ENCODE results near the gene EED. TPM values are rescaled to one million over a fixed set of nuclear protein-coding genes. Genes with fewer than 3 reads are reported as not detected.

The EED gene, protein sequence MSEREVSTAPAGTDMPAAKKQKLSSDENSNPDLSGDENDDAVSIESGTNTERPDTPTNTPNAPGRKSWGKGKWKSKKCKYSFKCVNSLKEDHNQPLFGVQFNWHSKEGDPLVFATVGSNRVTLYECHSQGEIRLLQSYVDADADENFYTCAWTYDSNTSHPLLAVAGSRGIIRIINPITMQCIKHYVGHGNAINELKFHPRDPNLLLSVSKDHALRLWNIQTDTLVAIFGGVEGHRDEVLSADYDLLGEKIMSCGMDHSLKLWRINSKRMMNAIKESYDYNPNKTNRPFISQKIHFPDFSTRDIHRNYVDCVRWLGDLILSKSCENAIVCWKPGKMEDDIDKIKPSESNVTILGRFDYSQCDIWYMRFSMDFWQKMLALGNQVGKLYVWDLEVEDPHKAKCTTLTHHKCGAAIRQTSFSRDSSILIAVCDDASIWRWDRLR
- total RNA-seq (2014; rRNA removed; shearing (Covaris generic)), result 27.6 and 38.1 TPM in 2 replicates
- 20.0 and 21.0 TPM in 2 replicates for polyA plus RNA-seq (2015; cell fraction: cytosol; rRNA removed)
- 42.1 and 42.8 TPM in 2 replicates for polyA plus RNA-seq (2015; cell fraction: nucleus; rRNA removed)

DNA sequence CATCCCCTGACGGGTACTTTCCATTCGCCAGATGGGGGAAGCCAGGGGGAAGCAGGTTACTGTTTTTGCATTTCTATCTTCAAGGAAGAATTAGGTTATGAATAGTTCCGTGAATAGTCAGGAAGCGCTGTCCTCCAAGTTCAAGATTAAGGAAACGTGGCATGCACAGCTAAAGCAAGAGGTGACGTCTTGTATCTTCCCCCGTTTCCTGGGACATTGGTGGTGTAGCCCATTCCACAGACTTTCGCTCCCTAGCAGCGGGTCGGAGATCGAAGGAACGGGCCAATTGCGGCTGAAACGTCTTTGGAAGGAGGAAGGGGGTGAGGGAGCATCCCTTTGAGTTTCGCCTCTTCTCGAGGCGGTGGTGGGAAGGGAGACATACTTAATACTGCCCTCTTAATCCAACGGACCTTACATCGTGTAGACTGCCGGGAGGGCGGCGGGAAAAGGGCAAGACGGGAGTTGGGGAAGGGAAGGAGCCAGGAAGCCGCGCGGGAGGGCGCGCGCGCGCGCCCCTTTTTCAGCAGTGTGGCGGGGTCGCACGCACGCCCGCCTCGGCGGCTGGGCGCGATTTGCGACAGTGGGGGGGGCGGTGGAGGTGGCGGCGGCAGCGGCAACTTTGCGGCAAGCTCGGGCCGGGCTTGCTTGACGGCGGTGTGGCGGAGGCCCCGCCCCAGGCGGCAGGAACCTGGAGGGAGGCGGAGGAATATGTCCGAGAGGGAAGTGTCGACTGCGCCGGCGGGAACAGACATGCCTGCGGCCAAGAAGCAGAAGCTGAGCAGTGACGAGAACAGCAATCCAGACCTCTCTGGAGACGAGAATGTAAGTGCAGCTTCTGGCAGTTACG, at the start of gene EED:
TSS of gene EED (plus strand) at position 232 of the 847 bp plus-strand sequence. CDS start at position 709, 477 bp downstream.
- peak; percentile 93 for DNase-seq (ENCODE audit: low read depth)

DNA sequence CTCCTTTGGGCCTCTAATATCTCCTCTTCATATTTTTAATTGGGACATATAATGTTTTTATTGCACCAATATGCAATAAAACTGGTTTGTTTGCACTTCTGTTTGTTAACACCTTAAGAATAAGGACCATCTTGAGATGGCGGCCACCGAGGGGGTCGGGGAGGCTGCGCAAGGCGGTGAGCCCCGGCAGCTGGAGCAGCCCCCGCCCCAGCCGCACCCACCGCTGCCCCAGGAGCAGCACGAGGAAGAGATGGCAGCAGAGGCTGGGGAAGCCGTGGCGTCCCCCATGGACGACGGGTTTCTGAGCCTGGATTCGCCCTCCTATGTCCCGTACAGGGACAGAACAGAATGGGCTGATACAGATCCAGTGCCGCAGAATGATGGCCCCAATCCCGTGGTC, 49.6 kb upstream of the EED start:
- DNase-seq (ENCODE audit: low read depth), result no peak

DNA sequence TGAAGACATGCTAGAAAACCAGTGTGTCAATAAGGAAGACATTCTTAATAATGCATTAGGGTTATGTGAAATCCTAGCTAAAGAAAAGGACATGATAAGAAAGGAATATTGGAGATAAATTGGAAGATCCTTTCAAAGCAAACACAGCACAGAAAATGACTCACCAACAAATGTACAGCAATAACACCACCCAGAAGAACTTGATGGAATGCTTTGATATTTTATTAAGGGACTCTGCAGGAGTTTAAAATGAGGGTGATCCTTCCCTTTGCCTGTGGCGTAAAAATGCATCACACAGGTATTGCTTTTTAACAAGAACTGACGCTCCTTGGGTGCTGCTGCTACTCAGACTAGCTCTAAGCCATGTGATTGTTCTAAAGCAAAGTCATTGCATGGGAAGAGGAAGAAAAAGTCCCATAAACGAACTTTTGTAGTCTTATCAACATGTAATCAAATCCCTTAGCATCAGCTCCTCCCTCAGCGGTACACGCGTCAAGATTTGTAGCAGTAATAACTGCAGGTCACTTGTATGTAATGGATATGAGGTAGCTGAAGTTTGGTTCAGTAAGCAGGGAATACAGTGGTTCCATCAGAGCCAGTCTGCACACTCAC, 48.4 kb upstream of the EED start:
- DNase-seq (ENCODE audit: low read depth), result no peak

DNA sequence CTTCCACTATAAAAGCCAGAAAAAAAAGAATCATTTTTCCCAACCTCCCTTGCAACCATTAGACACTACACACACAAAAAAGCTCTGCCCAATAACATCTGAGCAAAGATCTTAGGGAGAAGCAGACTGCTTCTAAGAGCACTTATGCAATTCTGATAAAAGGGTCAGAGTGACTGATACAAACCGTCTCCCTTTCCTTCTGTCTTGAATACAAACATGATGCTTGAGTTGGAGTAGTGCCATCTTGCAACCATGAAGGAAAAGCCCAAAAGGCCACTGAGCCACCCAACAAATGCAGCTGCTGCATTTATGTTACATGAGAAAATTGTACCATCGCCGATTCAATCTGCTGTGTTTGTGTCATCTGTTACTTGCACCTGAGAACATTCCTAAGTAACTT, 47.6 kb upstream of the EED start:
- no peak for DNase-seq (ENCODE audit: low read depth)

DNA sequence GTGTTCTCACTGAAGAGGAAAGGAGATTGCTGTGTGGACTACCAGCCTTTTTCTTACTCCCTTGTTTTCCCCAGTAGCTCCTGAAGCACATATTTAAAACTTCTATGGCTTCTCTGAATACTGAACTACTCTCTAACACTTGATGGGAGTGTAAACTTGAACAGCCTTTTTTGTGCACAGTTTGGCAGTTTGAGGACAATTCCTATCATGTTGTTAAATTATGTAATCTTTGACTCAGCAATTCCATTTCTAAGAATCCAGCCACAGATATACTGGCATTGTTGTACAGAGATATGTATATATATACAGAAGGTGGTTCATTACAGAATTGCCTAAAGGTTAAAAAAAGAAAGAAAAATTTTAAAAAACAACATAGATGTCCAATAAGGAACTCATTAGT, 47.1 kb upstream of the EED start:
- DNase-seq (ENCODE audit: low read depth), result no peak

DNA sequence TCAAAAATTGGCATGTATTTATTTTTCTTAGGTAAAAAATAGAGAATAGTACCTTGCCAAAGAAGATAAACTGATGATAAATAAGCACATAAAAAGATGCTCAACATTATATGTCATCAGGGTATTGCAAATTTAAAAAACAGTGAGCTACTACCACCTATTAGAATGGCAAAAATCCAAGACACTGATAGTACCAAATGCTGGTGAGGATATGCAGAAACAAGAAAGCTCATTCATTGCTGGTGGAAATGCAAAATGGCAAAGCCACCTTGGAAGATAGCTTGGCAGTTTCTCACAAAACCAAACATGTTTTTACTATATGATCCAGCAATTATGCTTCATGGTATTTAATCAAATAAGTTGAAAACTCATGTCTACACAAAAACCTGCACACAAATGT, 46.4 kb upstream of the EED start:
- no peak for DNase-seq (ENCODE audit: low read depth)

DNA sequence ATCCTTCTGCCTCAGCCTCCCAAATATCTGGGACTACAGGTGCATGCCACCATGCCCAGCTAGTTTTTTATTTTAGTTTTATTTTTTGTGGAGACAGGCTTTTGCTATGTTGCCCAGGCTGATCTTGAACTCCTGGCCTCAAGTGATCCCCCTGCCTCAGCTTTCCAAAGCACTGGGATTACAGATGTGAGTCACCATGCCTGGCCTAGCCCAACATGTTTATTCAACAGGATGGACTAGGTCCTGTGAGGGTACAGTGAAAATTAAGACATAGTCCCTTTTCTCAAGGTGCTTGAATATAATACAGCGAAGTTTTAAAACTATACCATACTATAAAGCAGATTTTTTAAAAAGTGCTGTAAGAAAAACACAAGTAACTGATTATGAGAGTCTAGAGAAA, 45.2 kb upstream of the EED start:
- no peak for DNase-seq (ENCODE audit: low read depth)

DNA sequence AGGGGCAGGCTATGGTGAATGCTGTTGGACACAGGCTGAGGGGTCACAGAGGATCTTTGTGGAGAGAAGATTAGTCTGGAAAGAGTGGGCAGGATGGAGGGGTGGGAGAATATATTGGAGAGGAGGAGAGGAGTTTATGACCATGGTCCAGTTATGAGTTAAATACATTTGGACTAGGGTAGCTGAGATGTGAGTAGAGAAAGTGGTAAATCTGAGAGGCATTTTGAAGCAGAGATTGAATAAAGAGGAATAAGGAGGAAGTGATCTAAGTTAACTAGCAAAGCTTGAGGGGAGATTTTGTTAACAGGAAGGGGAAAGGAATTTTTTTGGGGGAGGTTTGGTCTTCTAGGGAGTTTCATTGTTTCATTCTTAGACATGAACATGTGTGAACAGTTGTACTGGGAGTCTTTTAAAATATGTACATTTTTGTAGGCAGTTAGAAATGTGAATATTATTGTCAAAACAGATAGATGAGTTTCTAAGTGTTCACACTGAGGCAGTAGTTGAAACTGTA, 43.1 kb upstream of the EED start:
- DNase-seq (ENCODE audit: low read depth), result no peak

DNA sequence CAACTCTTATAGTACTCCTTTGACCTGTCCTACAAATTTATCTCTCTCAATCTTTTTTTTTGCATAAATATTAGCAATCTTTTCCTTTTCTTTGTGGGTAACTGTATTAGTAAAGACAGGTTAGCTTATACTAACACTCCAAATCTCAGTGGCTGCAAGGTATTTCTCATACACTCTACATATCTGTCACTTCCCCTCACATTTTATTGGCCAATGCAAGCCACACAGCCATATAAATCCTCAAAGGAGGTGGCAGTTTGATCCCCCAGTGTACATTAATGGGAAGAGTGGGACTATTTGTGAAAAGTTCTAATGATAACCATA, 42.6 kb upstream of the EED start:
- no peak for DNase-seq (ENCODE audit: low read depth)

DNA sequence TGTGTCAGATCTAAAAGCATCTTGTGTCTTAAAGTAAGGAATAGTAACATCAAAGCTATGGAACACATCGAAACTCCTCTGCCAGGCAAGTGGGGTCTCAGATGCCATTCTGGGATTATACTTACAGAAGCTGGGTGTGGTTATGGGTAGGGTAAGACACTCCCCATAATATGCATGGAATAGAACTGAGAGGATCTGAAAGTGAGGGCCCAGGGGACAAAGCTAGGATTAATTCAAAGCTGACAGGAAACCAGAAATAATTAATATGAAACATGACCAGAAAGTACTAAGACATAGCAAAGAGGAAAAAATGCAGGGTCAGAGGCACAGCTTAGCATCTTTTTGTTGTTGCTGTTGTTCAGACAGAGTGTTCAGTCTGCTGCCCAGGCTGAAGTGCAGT, 40.2 kb upstream of the EED start:
- no peak for DNase-seq (ENCODE audit: low read depth)

DNA sequence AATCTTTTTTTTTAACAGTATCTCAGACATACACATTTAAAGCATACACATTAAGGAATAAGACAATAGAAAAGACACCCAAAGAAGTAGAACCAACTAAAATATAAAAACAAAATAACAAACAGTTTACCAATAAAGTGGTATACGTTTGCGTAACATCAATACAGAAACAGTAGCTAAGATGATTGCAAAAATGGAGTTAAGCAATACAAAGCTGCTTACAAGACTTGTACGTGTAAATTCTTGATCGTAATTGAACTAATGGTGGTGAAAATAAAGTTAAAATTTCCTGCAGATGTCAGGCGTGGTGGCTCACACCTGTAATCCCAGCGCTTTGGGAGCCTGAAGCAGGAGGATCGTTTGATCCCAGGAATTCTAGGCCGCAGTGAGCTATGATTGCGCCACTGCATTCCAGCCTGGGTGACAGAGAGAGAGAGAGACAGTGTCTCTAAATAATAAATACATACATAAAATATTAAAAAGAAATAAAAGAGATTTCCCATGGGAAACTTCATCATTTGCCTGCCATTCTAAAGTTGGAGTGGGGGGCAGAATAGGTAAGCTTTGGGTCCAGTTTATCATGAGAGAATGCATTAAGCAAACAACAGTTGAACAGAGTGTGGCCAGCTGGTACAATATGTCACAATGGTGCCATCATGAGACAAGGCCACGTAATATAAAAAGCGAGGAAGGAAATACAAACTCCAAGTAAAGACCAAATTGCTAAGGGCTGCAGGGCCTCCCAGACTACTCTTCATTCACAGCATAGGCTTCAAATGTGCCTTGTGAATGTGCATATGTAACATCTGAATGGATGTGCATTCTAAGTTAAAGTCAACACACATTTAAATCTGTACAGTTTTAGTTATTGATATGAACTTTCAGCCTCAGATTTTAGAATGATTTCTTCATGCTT, 38.9 kb upstream of the EED start:
- no peak for DNase-seq (ENCODE audit: low read depth)

DNA sequence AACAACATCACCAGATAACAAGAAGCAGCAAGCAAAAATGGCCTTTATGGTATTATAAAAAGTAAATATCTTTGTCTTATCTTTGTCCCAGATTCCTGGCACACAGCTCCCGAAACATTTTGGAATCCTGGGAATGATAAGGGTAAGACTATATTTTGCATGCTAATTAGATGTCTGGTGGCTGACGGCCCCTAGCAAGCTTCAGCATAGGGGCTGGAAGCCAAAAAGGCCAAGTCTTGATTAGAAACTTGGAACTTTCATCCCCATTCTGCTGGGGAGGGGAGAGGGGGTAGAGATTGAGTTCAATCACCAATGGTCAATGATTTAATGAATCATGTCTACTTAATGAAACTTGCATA, 38.2 kb upstream of the EED start:
- no peak for DNase-seq (ENCODE audit: low read depth)

DNA sequence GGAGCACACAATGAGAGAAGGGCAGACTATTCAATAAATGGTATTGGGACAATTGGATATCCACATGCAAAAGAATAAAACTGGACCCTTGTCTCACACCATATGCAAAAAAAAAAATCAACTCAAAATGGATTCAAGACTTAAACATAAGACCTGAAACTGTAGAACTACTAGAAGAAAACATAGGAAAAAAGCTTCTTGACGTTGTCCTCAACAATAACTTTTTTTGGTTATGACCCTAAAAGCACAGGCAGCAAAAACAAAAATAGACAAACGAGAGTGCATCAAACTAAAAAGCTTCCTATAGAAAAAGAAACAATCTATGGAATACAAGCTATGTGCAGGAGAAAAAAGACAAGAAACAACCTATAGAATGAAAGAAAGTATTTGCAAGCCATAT, 37.1 kb upstream of the EED start:
- no peak for DNase-seq (ENCODE audit: low read depth)

DNA sequence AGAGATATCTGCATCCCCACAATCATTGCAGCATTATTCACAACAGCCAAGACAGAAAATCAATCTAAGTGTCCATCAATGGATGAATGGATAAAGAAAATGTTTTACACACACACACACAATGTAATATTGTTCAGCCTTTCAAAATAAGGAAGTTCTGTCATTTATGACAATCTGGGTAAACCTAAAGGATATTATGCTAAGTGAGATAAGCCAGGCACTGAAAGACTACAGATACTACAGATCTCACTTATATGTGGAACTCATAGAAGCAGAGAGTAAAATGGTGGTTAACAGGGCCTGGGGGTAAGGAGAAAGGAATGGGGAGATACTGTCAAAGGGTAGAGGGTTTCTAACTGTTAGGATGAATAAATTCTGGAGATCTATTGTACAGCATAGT, 36.0 kb upstream of the EED start:
- DNase-seq (ENCODE audit: low read depth), result no peak

DNA sequence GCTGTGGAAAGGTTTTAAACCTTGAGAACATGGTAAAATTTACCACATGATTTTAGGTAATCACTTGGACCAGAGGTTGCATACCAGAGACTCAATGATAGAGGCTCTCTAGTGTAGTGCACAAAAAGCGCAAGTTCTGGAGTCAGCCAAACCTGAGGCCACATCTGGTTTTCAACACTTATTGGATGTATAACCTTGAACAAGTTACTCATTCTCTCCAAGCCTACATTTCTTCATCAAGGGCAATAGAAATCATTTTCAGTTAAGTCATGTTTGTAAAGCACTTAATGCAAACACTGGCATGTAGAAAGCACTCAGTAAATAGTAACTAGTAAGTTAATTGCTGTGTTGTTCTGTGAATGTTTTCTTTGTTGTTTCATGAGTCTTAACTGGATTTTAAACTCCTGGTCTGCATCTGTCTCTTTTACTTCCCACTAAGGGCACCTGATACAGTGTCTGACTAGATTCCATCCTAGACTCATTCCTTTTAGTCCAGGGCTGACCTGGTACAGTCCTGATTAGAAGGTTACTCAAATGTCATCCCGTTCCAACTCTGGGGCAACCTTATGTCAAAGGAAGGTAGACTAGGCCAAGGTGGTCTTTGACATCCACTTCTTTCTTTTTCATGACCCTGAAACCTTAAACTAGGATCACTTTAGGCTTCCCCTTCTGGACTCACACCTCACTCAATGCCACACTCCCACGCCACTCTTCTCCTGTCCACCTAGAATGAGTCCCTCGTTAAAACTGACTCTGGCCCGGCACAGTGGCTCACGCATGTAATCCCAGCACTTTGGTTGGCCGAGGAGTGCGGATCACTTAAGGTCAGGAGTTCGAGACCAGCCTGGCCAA, 34.5 kb upstream of the EED start:
- no peak for DNase-seq (ENCODE audit: low read depth)

DNA sequence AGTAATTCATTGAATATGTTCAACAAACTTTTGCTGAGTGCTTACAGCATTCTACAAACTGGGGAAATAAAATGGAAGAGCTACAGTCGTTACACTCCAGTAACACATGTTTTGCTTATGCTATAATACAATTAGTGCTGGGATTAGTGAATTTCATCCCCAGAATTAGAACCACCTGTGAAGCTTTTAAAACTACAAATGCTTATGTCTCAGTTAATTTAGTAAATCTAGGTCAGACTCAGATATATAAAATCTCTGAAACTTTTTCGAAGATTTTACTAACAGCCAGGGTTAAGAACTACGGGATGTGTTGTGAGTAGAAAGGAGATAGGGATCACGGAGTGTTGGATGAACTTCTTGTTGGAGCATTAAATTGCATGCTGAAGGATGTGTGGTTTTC, 33.7 kb upstream of the EED start:
- no peak for DNase-seq (ENCODE audit: low read depth)

DNA sequence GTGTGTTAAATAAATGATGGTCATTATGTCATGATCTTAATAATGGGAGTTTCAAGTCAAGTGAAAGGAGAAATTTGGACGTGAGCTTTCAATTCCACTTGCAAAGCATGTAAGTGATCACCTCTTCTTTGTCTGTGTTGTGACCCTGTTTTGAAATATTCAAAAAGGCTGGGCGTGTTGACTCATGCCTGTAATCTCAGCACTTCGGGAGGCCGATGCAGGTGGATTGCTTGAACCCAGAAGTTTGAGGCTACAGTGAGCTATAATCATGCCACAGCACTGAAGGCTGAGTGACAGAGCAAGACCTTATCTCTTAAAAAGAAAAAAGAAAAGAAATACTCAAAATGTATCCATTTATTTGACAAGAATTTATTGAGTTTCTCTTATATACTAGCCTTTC, 32.9 kb upstream of the EED start:
- DNase-seq (ENCODE audit: low read depth), result no peak

DNA sequence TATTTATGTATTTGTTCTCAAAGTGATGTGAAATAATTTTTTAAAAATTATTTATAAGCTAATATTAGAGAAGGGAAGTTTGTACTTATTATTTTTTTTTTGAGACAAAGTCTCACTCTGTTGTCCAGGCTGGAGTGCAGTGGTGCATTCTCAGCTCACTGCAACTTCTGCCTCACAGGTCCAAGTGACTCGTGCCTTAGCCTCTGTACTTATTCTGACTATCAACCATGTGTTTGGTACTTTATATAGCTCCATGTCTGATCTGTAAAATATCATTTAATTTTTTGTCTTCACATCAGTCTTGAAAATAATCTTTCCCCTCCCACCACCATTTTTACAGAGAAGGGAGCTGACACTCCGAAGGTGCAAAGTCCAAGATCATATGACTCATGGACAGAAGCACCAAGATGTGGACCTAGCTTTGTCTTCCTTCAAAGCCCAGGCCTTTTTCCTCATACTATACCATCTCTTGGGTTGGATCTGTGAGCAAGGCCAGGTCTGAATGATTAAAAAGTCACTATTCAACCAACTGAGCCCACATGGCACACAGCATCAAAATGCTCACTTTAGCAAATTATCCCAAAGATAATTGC, 32.4 kb upstream of the EED start:
- DNase-seq (ENCODE audit: low read depth), result no peak

DNA sequence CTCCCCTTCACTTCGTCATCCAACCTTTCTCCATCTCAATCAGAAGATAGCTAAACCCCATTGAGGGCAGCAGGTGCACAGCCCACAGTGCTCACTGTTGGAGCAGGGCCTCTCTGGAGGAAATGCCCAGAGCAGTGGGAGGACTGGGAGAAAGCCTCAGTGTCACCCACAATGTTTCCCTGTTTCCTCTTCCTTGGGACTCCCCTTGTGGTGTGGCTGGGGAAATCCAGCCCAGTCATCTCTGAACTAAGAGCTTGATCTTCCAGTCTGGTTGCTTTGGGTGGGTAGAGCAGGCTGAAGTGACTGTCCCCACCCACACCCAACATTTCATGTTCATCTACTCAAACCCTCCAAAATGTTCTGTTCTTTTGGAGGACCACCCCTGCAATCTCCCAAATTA, 29.8 kb upstream of the EED start:
- no peak for DNase-seq (ENCODE audit: low read depth)
